Cardiac fibroblast (primary cell): ENCODE results near the gene KCNMA1.

Experiments used
- DNase-seq, 2 donors: peaks; one replicate each; pipeline versions ENCODE4 v3.0.0 to v3.0.0-alpha.2; 2010; ENCODE audit warnings: low read depth in 2 of 2
- H3K4me3 ChIP-seq, 2 donors: replicated peaks in 1 of 2; 1 replicate in 1 of 2; 2 replicates in 1 of 2; pipeline ENCODE4 v1.5.1; 2011; ENCODE audit warnings: low read depth in 2 of 2, low read length in 2 of 2, mild to moderate bottlenecking in 2 of 2, moderate library complexity in 1 of 2
- TF ChIP-seq, protein P1 (sequence below): IDR thresholded peaks from one replicate; pipeline ENCODE4 v1.5.1; 2011; ENCODE audit warnings: low read depth, mild to moderate bottlenecking, low read length, inconsistent platforms

KCNMA1 gene

DNA sequence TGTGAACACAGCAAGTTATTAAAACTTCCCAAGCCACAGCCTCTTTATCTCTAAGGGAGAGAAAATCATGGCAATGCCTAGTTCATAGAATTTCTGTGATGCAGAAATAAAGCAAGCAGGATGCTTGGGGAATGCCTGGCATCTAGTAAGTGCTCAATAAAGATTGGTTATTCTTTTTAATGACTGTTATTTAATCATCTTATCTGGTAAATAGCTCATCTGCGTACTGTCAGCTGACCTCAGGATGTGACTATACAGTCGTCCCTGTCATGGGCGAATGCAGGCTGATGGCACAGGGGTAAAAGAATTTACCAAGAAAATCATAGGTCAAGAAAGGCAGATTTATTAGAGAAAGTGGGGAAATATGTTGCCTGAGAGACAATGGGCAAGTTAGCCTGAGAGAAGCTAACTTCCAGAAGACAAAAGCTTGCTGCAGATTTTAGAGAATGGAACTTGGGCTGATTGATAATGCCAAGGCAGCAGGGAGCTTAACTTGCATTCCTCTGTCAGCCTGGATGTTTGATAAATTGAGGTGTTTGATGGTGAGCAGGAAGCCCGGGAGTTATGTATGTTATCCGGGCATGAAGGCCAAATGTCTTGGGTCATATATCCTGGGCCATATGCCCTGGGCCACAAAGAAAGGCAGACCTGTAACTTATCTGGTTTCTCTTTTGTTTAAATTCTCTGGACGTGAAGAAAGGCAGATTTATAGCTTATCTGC is 126.0 kb downstream of the KCNMA1 start:
- no peak for DNase-seq
- no peak overlapping the region for H3K4me3 ChIP-seq
- TF ChIP-seq, protein P1, sequence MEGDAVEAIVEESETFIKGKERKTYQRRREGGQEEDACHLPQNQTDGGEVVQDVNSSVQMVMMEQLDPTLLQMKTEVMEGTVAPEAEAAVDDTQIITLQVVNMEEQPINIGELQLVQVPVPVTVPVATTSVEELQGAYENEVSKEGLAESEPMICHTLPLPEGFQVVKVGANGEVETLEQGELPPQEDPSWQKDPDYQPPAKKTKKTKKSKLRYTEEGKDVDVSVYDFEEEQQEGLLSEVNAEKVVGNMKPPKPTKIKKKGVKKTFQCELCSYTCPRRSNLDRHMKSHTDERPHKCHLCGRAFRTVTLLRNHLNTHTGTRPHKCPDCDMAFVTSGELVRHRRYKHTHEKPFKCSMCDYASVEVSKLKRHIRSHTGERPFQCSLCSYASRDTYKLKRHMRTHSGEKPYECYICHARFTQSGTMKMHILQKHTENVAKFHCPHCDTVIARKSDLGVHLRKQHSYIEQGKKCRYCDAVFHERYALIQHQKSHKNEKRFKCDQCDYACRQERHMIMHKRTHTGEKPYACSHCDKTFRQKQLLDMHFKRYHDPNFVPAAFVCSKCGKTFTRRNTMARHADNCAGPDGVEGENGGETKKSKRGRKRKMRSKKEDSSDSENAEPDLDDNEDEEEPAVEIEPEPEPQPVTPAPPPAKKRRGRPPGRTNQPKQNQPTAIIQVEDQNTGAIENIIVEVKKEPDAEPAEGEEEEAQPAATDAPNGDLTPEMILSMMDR: no peak

- H3K4me3 ChIP-seq: no peak overlapping the region
- no peak for DNase-seq
- TF ChIP-seq, protein P1: no peak
Measured at GRCh38 chr10:77510695-77511094, 126.9 kb downstream of the KCNMA1 start.

- no peak overlapping the region for H3K4me3 ChIP-seq
- DNase-seq: no peak
- TF ChIP-seq, protein P1: no peak
Measured at GRCh38 chr10:77510294-77510693, 127.3 kb downstream of the KCNMA1 start.

- H3K4me3 ChIP-seq: no peak overlapping the region
- TF ChIP-seq, protein P1: no peak
- DNase-seq: no peak
Measured at GRCh38 chr10:77509391-77509790, 128.2 kb downstream of the KCNMA1 start.

- DNase-seq: no peak
- TF ChIP-seq, protein P1: no peak
- H3K4me3 ChIP-seq: no peak overlapping the region
Measured at GRCh38 chr10:77507291-77507880, 130.2 kb downstream of the KCNMA1 start.

- peak in 1 of 2 donors; percentile 48 for DNase-seq
- TF ChIP-seq, protein P1: no peak
- no peak overlapping the region for H3K4me3 ChIP-seq
Measured at GRCh38 chr10:77506517-77507200, 130.9 kb downstream of the KCNMA1 start.
